SU-DHL-6 (cell line): Measurements from ENCODE around the gene CA5B.

Experiments used
- H2AFZ ChIP-seq: fragments of 200-600 bp; sonication (generic); 2 replicates; pipeline ENCODE4 v1.6.1; 2014; ENCODE audit warnings: low read depth, mild to moderate bottlenecking, moderate library complexity, mixed read lengths, antibody characterized with exemption, low read length; ENCODE audit not compliant: severe bottlenecking
- H3F3A ChIP-seq: fragments of 200-600 bp; shearing (Covaris generic); 2 replicates; pipeline ENCODE4 v1.6.0; 2016; ENCODE audit warnings: antibody characterized with exemption, mild to moderate bottlenecking; ENCODE audit not compliant: insufficient read depth
- H3K27ac ChIP-seq: fragments of 200-600 bp; sonication (generic); 2 replicates; pipeline ENCODE4 v1.5.1; 2016; ENCODE audit warnings: low read depth, mild to moderate bottlenecking, low read length, moderate library complexity, mixed read lengths
- H3K27me3 ChIP-seq: fragments of 200-600 bp; sonication (generic), shearing (Covaris generic); 2 replicates; pipeline ENCODE4 v1.6.0; 2014; ENCODE audit warnings: mild to moderate bottlenecking, low read length
- H3K36me3 ChIP-seq: fragments of 200-600 bp; sonication (generic); 2 replicates; pipeline ENCODE4 v1.6.1; 2014; ENCODE audit warnings: mild to moderate bottlenecking, low read length, mixed read lengths
- H3K4me2 ChIP-seq: fragments of 300-600, 200-600 bp; shearing (Covaris generic), sonication (generic); 2 replicates; pipeline ENCODE4 v1.6.0; 2014; ENCODE audit warnings: low read length, low read depth, mild to moderate bottlenecking; ENCODE audit not compliant: poor library complexity, severe bottlenecking
- H3K4me3 ChIP-seq: fragments of 200-600 bp; sonication (generic); 2 replicates; pipeline ENCODE4 v1.5.1; 2014; ENCODE audit warnings: antibody characterized with exemption, low read length, mild to moderate bottlenecking, mixed read lengths; ENCODE audit not compliant: insufficient read depth, poor library complexity, severe bottlenecking
- H3K79me2 ChIP-seq: fragments of 200-600 bp; sonication (generic); 2 replicates; pipeline ENCODE4 v1.6.1; 2014; ENCODE audit warnings: mild to moderate bottlenecking, low read length, moderate library complexity; ENCODE audit not compliant: insufficient read depth
- H3K9ac ChIP-seq: fragments of 200-600 bp; sonication (generic); 2 replicates; pipeline ENCODE4 v1.7.0; 2014; ENCODE audit warnings: mild to moderate bottlenecking, low read length
- H3K9me2 ChIP-seq: fragments of 200-600 bp; sonication (generic); replicated peaks from 2 replicates; pipeline ENCODE4 v1.6.1; 2014; ENCODE audit warnings: low read length; ENCODE audit not compliant: insufficient read depth
- H3K9me3 ChIP-seq: fragments of 200-600 bp; sonication (generic); 2 replicates; pipeline ENCODE4 v1.6.1; 2014; ENCODE audit warnings: low read length, mixed read lengths; ENCODE audit not compliant: insufficient read depth
- H4K20me1 ChIP-seq: fragments of 200-600 bp; sonication (generic); 2 replicates; pipeline ENCODE4 v1.6.1; 2014; ENCODE audit warnings: low read depth, mild to moderate bottlenecking, antibody characterized with exemption, low read length, moderate library complexity, mixed read lengths
- EZH2phosphoT487 ChIP-seq: fragments of 200-600 bp; sonication (generic), shearing (Covaris generic); conservative IDR thresholded peaks from 2 replicates; pipeline ENCODE4 v1.6.1; 2018; ENCODE audit warnings: mild to moderate bottlenecking, antibody characterized with exemption, low read length, moderate library complexity, mixed read lengths
- TF ChIP-seq, protein P1 (sequence below): fragments of 200-600 bp; sonication (generic); IDR thresholded peaks from one replicate; pipeline ENCODE4 v1.5.1; 2017; ENCODE audit warnings: antibody characterized with exemption, mild to moderate bottlenecking, low read length, moderate library complexity; ENCODE audit not compliant: insufficient read depth, poor library complexity, severe bottlenecking

CA5B gene

DNA sequence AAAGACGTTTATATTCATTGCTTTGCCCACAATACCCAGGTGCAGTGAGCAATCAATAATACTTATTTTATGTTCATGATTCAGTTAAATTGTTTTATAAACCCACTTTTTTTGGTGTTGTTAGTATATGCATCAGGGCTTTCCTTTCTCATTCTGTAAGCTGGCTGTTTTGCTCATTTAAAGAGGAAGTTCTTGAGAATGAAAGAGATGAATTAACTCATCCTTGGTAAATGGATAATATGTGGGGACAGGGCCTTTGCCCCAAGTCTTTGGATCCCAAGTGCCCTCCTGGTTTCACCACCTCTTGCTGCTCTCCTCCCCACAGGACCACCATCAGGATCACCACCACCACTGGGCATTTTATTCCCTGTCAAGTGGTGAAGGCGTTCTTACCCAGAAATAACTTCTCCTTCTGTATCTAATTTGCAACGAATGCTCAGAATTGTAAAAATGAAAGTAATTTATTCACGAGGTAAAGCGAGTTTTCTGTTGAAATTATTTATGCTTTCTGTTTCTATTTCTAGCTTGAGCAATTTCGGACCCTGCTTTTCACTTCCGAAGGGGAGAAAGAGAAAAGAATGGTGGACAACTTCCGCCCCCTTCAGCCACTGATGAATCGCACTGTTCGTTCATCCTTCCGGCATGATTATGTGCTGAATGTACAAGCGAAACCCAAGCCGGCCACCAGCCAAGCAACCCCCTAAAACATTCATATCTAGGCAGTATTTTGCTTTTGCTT lies 44.1 kb downstream of the CA5B start:
- peak overlapping the region; percentile 32 for H3K4me3 ChIP-seq
- no peaks in the 10 kb centered on the region for H3K9me3 ChIP-seq
- no peaks in the 10 kb centered on the region for H3K27me3 ChIP-seq
- H2AFZ ChIP-seq: peak overlapping the region; percentile 98
- H3K36me3 ChIP-seq: no peaks in the 10 kb centered on the region
- H3K9ac ChIP-seq: peak overlapping the region; percentile 36
- H3F3A ChIP-seq: no peaks in the 10 kb centered on the region
- no peaks in the 10 kb centered on the region for H3K79me2 ChIP-seq
- H3K4me2 ChIP-seq: peak overlapping the region; percentile 70
- TF ChIP-seq, protein P1, sequence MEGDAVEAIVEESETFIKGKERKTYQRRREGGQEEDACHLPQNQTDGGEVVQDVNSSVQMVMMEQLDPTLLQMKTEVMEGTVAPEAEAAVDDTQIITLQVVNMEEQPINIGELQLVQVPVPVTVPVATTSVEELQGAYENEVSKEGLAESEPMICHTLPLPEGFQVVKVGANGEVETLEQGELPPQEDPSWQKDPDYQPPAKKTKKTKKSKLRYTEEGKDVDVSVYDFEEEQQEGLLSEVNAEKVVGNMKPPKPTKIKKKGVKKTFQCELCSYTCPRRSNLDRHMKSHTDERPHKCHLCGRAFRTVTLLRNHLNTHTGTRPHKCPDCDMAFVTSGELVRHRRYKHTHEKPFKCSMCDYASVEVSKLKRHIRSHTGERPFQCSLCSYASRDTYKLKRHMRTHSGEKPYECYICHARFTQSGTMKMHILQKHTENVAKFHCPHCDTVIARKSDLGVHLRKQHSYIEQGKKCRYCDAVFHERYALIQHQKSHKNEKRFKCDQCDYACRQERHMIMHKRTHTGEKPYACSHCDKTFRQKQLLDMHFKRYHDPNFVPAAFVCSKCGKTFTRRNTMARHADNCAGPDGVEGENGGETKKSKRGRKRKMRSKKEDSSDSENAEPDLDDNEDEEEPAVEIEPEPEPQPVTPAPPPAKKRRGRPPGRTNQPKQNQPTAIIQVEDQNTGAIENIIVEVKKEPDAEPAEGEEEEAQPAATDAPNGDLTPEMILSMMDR: no peak
- no peak for TF ChIP-seq EZH2phosphoT487
- H3K27ac ChIP-seq: peak overlapping the region; percentile 64
- no peaks in the 10 kb centered on the region for H3K9me2 ChIP-seq
- no peaks in the 10 kb centered on the region for H4K20me1 ChIP-seq

DNA sequence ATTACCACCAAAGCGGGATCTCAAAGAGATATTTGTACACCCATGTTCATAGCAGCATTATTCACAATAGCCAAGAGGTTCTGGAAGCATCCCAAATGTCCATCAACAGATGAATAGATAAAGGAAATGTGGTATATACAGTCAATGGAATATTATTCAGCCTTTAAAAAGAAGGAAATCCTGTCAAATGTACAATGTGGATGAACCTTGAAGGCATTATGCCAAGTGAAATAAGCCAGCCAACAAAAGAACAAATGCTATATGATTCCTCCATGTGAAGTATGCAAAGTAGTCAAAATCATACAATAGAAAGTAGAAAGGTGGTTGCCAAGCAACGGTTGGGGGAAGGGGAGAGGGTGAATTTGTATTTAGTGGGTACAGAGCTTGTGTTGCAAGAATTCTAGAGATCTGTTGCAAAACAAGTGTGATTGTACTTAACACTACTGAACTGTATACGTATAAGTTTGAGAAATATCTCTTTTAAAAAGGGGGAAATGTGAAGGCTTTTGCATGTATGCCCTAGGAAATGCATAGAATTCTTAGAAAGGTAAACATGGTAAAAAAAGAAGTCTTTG lies 47.2 kb downstream of the CA5B start:
- Histone ChIP-seq H3K4me3 (no peak overlapping the region), H3K9me3 (no peaks in the 10 kb centered on the region), H3K27me3 (no peaks in the 10 kb centered on the region), H2AFZ (no peak overlapping the region), H3K4me2 (no peak overlapping the region), H3K79me2 (no peaks in the 10 kb centered on the region), H3K9me2 (no peaks in the 10 kb centered on the region), H3K9ac (no peak overlapping the region), H4K20me1 (no peaks in the 10 kb centered on the region), H3K36me3 (no peaks in the 10 kb centered on the region), H3F3A (no peaks in the 10 kb centered on the region), H3K27ac (no peak overlapping the region)
- TF ChIP-seq EZH2phosphoT487: no peak
- TF ChIP-seq, protein P1: no peak

DNA sequence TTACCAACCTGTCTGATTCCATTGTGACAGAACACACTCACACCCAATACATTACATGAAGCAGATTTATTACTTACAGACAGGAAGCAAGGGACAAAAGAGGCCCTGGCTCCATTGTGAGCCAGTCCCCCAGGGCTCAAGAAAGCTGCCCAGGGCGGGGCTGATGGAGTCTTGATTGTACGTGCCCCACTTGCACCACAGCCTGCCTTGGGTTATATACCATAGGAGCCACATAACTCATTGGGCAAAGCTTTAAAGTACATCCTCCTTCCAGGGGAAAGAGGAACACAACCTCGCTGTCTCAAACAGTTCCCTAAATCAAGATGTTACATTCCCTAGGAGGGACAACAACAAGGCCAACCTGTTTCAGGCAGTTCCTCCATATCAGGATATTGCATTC lies 48.8 kb downstream of the CA5B start:
- Histone ChIP-seq H3K27ac (no peak overlapping the region), H3F3A (no peaks in the 10 kb centered on the region), H3K9ac (no peak overlapping the region), H3K27me3 (no peaks in the 10 kb centered on the region), H3K9me2 (no peaks in the 10 kb centered on the region), H3K9me3 (no peaks in the 10 kb centered on the region), H3K4me2 (no peak overlapping the region), H3K4me3 (no peak overlapping the region), H2AFZ (no peak overlapping the region), H3K36me3 (no peaks in the 10 kb centered on the region), H3K79me2 (peaks cover 13% of the 10 kb centered on the region; the same call in 1 of the 2 replicates), H4K20me1 (no peaks in the 10 kb centered on the region)
- TF ChIP-seq, protein P1: no peak
- TF ChIP-seq EZH2phosphoT487: no peak
